ENCODE results near the gene SYNE1. TPM values are rescaled to one million over a fixed set of nuclear protein-coding genes. Genes with fewer than 3 reads are reported as not detected.

SYNE1 gene
- total RNA-seq, 1 donor from 2014 or later, result 43.8 TPM

DNA sequence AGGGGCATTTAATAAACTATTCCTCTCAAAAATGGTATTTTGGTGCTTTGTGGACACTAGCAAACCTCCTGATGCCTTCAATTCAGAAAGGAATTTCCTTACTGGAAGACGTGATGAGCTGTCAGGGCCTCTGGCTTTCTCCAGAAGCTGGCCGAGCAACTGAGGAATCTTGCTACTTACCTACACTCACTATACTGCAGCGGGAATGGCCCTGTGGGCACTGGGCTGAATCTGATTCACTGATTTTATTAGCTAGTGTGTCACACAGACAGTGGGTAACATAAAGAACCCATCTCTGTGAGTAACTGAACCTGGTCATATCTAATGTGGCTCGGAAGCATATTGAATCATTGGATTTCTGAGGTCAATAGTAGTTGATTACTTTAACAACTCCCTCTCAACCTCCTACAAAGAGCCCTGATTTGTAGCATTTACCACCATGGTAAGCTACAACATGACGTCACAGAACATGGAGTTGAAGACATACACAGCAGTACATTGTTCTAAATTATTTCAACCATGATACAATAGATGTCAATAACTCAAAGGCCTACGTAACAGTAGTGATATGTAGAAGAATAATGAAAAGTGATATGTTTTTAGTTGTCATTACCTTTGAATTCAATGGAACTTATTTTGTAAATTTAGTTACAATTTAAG, 232.1 kb downstream of the SYNE1 start:
- Mint-ChIP-seq H3K27ac (no peak overlapping the region), H3K9me3 (ENCODE audit: low read depth) (no peaks in the 10 kb centered on the region), H3K36me3 (ENCODE audit: insufficient read depth) (no peaks in the 10 kb centered on the region), H3K4me3 (ENCODE audit: low read depth) (no peak overlapping the region), H3K4me1 (ENCODE audit: low read depth) (peaks cover 1% of the 10 kb centered on the region), H3K27me3 (no peaks in the 10 kb centered on the region)
- TF ChIP-seq CTCF (IDR thresholded peaks at IDR 0.05; ENCODE audit: unreplicated experiment), result no peak
- no peak for DNase-seq (ENCODE audit: low spot score, unreplicated experiment)

GRCh38 chr6:152404086-152404857, 232.9 kb downstream of the SYNE1 start:
- Mint-ChIP-seq H3K4me1 (ENCODE audit: low read depth) (peaks cover 1% of the 10 kb centered on the region), H3K36me3 (ENCODE audit: insufficient read depth) (no peaks in the 10 kb centered on the region), H3K4me3 (ENCODE audit: low read depth) (no peak overlapping the region), H3K27me3 (no peaks in the 10 kb centered on the region), H3K27ac (no peak overlapping the region), H3K9me3 (ENCODE audit: low read depth) (no peaks in the 10 kb centered on the region)
- DNase-seq (ENCODE audit: low spot score, unreplicated experiment), result no peak
- TF ChIP-seq CTCF (IDR thresholded peaks at IDR 0.05; ENCODE audit: unreplicated experiment), result no peak

DNA sequence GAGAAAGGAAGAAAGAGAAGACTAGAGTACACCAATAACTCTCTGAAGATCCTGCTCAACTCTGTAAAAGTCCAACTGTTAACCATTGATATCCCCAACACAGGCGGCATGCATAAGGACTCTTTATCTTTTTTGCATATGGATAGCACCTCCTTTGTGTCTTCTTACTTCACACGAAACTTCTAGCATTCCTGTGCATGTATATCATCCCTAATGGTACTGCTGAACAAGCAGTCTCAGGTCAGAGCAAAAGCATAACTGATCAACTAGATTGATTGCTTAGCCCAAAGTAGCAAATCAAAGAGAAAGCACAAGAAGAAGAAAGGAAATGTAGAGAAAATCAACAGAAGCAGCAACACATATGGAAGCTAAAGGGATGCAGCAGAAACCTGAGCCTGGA, 234.4 kb downstream of the SYNE1 start:
- H3K4me3 Mint-ChIP-seq (ENCODE audit: low read depth), result no peak overlapping the region
- H3K27me3 Mint-ChIP-seq, result no peaks in the 10 kb centered on the region
- H3K27ac Mint-ChIP-seq, result no peak overlapping the region
- TF ChIP-seq CTCF (IDR thresholded peaks at IDR 0.05; ENCODE audit: unreplicated experiment), result no peak
- H3K4me1 Mint-ChIP-seq (ENCODE audit: low read depth), result peaks cover 1% of the 10 kb centered on the region
- no peaks in the 10 kb centered on the region for H3K9me3 Mint-ChIP-seq (ENCODE audit: low read depth)
- no peak for DNase-seq (ENCODE audit: low spot score, unreplicated experiment)
- H3K36me3 Mint-ChIP-seq (ENCODE audit: insufficient read depth), result no peaks in the 10 kb centered on the region

DNA sequence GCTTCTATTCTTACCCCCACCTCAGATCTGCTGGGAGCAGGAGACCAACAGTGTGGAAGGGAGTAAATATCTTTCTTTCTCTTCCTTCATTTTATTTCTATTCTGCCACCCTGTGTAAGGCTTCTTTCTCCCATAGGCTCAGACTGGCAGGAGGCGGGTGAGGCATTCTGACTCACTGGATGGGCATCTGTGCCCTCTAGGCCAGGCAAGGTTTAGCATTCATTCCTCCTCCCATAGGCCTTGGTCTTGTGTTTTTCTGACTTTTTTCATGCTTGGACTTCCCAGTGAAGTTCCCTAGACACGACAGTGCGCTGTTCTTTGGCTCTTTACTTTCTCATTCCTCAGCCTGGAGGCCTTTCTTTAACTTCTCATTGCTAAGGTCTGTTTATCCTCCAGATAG, 235.2 kb downstream of the SYNE1 start:
- Mint-ChIP-seq H3K4me1 (ENCODE audit: low read depth) (peaks cover 1% of the 10 kb centered on the region), H3K27me3 (no peaks in the 10 kb centered on the region), H3K9me3 (ENCODE audit: low read depth) (no peaks in the 10 kb centered on the region), H3K36me3 (ENCODE audit: insufficient read depth) (no peaks in the 10 kb centered on the region), H3K4me3 (ENCODE audit: low read depth) (no peak overlapping the region), H3K27ac (no peak overlapping the region)
- no peak for TF ChIP-seq CTCF (IDR thresholded peaks at IDR 0.05; ENCODE audit: unreplicated experiment)
- DNase-seq (ENCODE audit: low spot score, unreplicated experiment), result no peak

DNA sequence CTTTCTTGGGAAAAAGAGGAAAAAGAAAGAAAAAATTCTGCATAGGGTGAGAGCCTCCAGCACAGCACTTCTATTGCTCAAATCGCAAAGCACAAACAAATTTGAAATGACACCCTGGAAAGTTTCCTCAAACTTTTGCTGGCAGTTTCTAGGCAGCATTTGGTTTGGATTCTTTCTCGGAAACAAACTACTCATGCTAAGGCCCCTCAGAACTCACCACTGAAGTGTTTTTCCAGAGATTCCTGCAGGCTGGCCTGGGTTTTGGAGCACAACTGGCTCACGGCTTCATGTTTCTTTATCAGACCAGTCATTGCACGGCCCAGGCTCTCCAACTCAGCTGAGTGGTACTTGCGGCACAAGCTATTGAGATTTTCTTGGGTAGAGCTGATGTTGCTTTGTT, 237.8 kb downstream of the SYNE1 start:
- no peak for DNase-seq (ENCODE audit: low spot score, unreplicated experiment)
- no peak for TF ChIP-seq CTCF (IDR thresholded peaks at IDR 0.05; ENCODE audit: unreplicated experiment)
- H3K9me3 Mint-ChIP-seq (ENCODE audit: low read depth), result no peaks in the 10 kb centered on the region
- no peaks in the 10 kb centered on the region for H3K27me3 Mint-ChIP-seq
- no peak overlapping the region for H3K27ac Mint-ChIP-seq
- H3K36me3 Mint-ChIP-seq (ENCODE audit: insufficient read depth), result no peaks in the 10 kb centered on the region
- H3K4me1 Mint-ChIP-seq (ENCODE audit: low read depth), result peaks cover 1% of the 10 kb centered on the region
- H3K4me3 Mint-ChIP-seq (ENCODE audit: low read depth), result no peak overlapping the region
